PFSK-1 (cell line): ENCODE measurements around the gene MCFD2.

Experiments used
- FOXP2 ChIP-seq: optimal IDR thresholded peaks from 2 replicates; pipeline ENCODE3; 2011; ENCODE audit warnings: borderline replicate concordance, control low read depth, inconsistent platforms; ENCODE audit not compliant: insufficient read depth; ENCODE audit errors: extremely low read length, extremely low read depth
- POLR2AphosphoS5 ChIP-seq: IDR thresholded peaks from 2 replicates; pipeline ENCODE4 v1.6.1; 2012; ENCODE audit warnings: low read depth, mild to moderate bottlenecking, control low read depth, low read length, moderate library complexity
- SIN3A ChIP-seq: IDR thresholded peaks from 2 replicates; pipeline ENCODE4 v1.6.1; 2012; ENCODE audit warnings: mild to moderate bottlenecking, low read length, moderate library complexity, borderline replicate concordance; ENCODE audit not compliant: insufficient read depth
- TF ChIP-seq, protein P1 (sequence below), 2 experiments: IDR thresholded peaks; 2 replicates each; pipeline versions ENCODE4 v1.6.1 to v1.8.0; 2011 to 2012; ENCODE audit warnings: low read depth in 2 of 2, low read length in 2 of 2, control low read depth in 1 of 2, inconsistent platforms in 1 of 2, mild to moderate bottlenecking in 1 of 2, moderate library complexity in 1 of 2; ENCODE audit not compliant: insufficient read depth in 1 of 2

DNA sequence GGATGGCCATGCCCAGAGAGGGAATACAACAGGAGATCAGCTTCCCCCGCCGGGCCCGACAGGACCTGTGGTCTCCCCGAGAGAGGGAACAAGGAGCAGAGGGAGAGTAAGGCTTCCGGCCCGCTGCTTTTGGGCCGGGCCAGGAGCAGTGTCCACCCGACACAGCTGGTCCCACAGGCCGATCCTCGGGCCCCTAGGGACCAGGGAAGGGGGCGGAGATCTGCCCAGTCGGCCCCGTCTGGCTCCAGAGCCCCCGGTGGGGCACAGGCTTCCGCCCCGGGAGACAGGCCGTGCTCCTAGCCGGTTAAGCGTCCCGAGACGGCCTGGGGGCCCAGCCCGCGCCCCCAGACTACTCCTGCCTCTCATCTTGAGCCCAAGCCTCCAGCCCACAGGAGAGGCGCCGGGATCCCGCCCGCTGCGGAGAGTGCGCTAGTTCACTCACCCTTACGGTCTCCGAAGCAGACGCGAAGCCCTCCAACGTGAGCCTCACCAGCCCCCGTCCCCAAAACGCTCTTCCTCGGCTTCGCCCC is at the start of gene MCFD2:
- TF ChIP-seq POLR2AphosphoS5 (no peak), FOXP2 (no peak), SIN3A (no peak)
- TF ChIP-seq, protein P1, sequence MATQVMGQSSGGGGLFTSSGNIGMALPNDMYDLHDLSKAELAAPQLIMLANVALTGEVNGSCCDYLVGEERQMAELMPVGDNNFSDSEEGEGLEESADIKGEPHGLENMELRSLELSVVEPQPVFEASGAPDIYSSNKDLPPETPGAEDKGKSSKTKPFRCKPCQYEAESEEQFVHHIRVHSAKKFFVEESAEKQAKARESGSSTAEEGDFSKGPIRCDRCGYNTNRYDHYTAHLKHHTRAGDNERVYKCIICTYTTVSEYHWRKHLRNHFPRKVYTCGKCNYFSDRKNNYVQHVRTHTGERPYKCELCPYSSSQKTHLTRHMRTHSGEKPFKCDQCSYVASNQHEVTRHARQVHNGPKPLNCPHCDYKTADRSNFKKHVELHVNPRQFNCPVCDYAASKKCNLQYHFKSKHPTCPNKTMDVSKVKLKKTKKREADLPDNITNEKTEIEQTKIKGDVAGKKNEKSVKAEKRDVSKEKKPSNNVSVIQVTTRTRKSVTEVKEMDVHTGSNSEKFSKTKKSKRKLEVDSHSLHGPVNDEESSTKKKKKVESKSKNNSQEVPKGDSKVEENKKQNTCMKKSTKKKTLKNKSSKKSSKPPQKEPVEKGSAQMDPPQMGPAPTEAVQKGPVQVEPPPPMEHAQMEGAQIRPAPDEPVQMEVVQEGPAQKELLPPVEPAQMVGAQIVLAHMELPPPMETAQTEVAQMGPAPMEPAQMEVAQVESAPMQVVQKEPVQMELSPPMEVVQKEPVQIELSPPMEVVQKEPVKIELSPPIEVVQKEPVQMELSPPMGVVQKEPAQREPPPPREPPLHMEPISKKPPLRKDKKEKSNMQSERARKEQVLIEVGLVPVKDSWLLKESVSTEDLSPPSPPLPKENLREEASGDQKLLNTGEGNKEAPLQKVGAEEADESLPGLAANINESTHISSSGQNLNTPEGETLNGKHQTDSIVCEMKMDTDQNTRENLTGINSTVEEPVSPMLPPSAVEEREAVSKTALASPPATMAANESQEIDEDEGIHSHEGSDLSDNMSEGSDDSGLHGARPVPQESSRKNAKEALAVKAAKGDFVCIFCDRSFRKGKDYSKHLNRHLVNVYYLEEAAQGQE (IDR thresholded peaks at IDR 0.05; ENCODE audit: insufficient read depth in 1 of 2, low read depth in 2 of 2, low read length in 2 of 2), result no peak
